ENCODE results near the gene HARBI1. TPM values are rescaled to one million over a fixed set of nuclear protein-coding genes. Genes with fewer than 3 reads are reported as not detected.
A peak's percentile ranks its signal among the peaks of the same experiment; 100 is the strongest.

HARBI1 gene
- total RNA-seq, result 6.7 TPM

- peak; percentile 80 for DNase-seq
Measured at GRCh38 chr11:46617134-46617971, at the start of gene HARBI1, which contains the start of gene ATG13. Gene HARBI1 (minus strand): TSS chr11:46617227. CDS start chr11:46616237, 990 bp downstream. Gene ATG13 (plus strand): TSS chr11:46617553. CDS start chr11:46644292, 26,739 bp downstream.

GRCh38 chr11:46666516-46666915 lies 49.5 kb upstream of the HARBI1 start:
- DNase-seq, result no peak

- DNase-seq, result no peak
Measured at GRCh38 chr11:46665356-46665755, 48.3 kb upstream of the HARBI1 start.

GRCh38 chr11:46664612-46665011 lies 47.6 kb upstream of the HARBI1 start:
- no peak for DNase-seq

GRCh38 chr11:46663277-46663940 lies 46.4 kb upstream of the HARBI1 start:
- DNase-seq, result no peak

- DNase-seq, result no peak
Measured at GRCh38 chr11:46662366-46662765, 45.3 kb upstream of the HARBI1 start.

- DNase-seq, result no peak
Measured at GRCh38 chr11:46661836-46662235, 44.8 kb upstream of the HARBI1 start.

GRCh38 chr11:46659908-46660307 lies 42.9 kb upstream of the HARBI1 start:
- no peak for DNase-seq

- DNase-seq, result no peak
Measured at GRCh38 chr11:46658259-46658658, 41.2 kb upstream of the HARBI1 start.

GRCh38 chr11:46657186-46657585 lies 40.2 kb upstream of the HARBI1 start:
- DNase-seq, result no peak

GRCh38 chr11:46655631-46656030 lies 38.6 kb upstream of the HARBI1 start:
- no peak for DNase-seq

- DNase-seq, result peak; percentile 27
Measured at GRCh38 chr11:46649180-46649738, 32.2 kb upstream of the HARBI1 start.

GRCh38 chr11:46643986-46644385 lies 27.0 kb upstream of the HARBI1 start:
- DNase-seq, result no peak

GRCh38 chr11:46643531-46643930 lies 26.5 kb upstream of the HARBI1 start:
- no peak for DNase-seq

GRCh38 chr11:46642627-46643335 lies 25.8 kb upstream of the HARBI1 start:
- no peak for DNase-seq

GRCh38 chr11:46641639-46642038 lies 24.6 kb upstream of the HARBI1 start:
- DNase-seq, result no peak

- DNase-seq, result no peak
Measured at GRCh38 chr11:46640036-46640788, 23.2 kb upstream of the HARBI1 start.

GRCh38 chr11:46639197-46639839 lies 22.3 kb upstream of the HARBI1 start:
- DNase-seq, result no peak

- no peak for DNase-seq
Measured at GRCh38 chr11:46637546-46637945, 20.5 kb upstream of the HARBI1 start.

GRCh38 chr11:46635557-46636139 lies 18.6 kb upstream of the HARBI1 start:
- no peak for DNase-seq
